Prostate gland (tissue), 2 donors: Measurements from ENCODE around the gene LRBA.

Source experiments
- CTCF ChIP-seq, 4 experiments: fragments of 200-600 bp in 2 of 4; fragments of 450-650 bp in 2 of 4; sonication (generic) in 2 of 4; IDR thresholded peaks; 1 replicate in 3 of 4; 2 replicates in 1 of 4; pipeline ENCODE4 v1.5.1; 2016 to 2019; ENCODE audit warnings: antibody characterized with exemption in 4 of 4, mild to moderate bottlenecking in 2 of 4, moderate library complexity in 2 of 4
- POLR2A ChIP-seq: fragments of 450-650 bp; IDR thresholded peaks from one replicate; pipeline ENCODE4 v1.6.1; 2016; ENCODE audit warnings: antibody characterized with exemption, mild to moderate bottlenecking
- POLR2AphosphoS5 ChIP-seq: sonication (generic); formaldehyde crosslinking; IDR thresholded peaks from one replicate; pipeline ENCODE4 v1.6.1; 2017; ENCODE audit warnings: antibody characterized with exemption

- TF ChIP-seq POLR2AphosphoS5 (no peak), CTCF (IDR thresholded peaks at IDR 0.05) (no peak), POLR2A (no peak)
These were observed 128.5 kb downstream of the LRBA start for GRCh38 chr4:150886597-150886996.
